ENCODE results near the gene TRIP13. TPM values are rescaled to one million over a fixed set of nuclear protein-coding genes. Genes with fewer than 3 reads are reported as not detected.
"Not testable (repeated sequence)": the region's sequence is repeated elsewhere in the genome, so short reads cannot be mapped to it uniquely, and the experiment has no call there.

Gene TRIP13
- total RNA-seq, 1 donor: 4.8 TPM

- no peak for DNase-seq (ENCODE audit: low read depth in 2 of 3, low spot score in 2 of 3)
Observed at GRCh38 chr5:916441-917293, 24.0 kb downstream of the TRIP13 start.

GRCh38 chr5:918717-919116, 26.0 kb downstream of the TRIP13 start:
- DNase-seq (ENCODE audit: low read depth in 2 of 3, low spot score in 2 of 3): not testable (repeated sequence)

GRCh38 chr5:919356-920000, 26.8 kb downstream of the TRIP13 start:
- no peak for DNase-seq (ENCODE audit: low read depth in 2 of 3, low spot score in 2 of 3)

GRCh38 chr5:920321-920720, 27.6 kb downstream of the TRIP13 start:
- DNase-seq (ENCODE audit: low read depth in 2 of 3, low spot score in 2 of 3): no peak

GRCh38 chr5:921456-922435, 29.1 kb downstream of the TRIP13 start:
- DNase-seq (ENCODE audit: low read depth in 2 of 3, low spot score in 2 of 3): no peak

- no peak for DNase-seq (ENCODE audit: low read depth in 2 of 3, low spot score in 2 of 3)
Observed at GRCh38 chr5:922436-923280, 30.0 kb downstream of the TRIP13 start.

- peak; percentile 30 to 82 (median 78) for DNase-seq (ENCODE audit: low read depth in 2 of 3, low spot score in 2 of 3)
Observed at GRCh38 chr5:923281-923873, 30.7 kb downstream of the TRIP13 start.

GRCh38 chr5:926417-927171, 33.9 kb downstream of the TRIP13 start:
- peak in 2 of 3 donors; percentile 59 to 62 for DNase-seq (ENCODE audit: low read depth in 2 of 3, low spot score in 2 of 3)

- DNase-seq (ENCODE audit: low read depth in 2 of 3, low spot score in 2 of 3): no peak
Observed at GRCh38 chr5:927172-928015, 34.7 kb downstream of the TRIP13 start.

- DNase-seq (ENCODE audit: low read depth in 2 of 3, low spot score in 2 of 3): not testable (repeated sequence)
Observed at GRCh38 chr5:929182-929581, 36.5 kb downstream of the TRIP13 start.

- no peak for DNase-seq (ENCODE audit: low read depth in 2 of 3, low spot score in 2 of 3)
Observed at GRCh38 chr5:929596-929995, 36.9 kb downstream of the TRIP13 start.

GRCh38 chr5:930866-931265, 38.2 kb downstream of the TRIP13 start:
- DNase-seq (ENCODE audit: low read depth in 2 of 3, low spot score in 2 of 3): no peak

- DNase-seq (ENCODE audit: low read depth in 2 of 3, low spot score in 2 of 3): no peak
Observed at GRCh38 chr5:931570-932145, 39.0 kb downstream of the TRIP13 start.

- no peak for DNase-seq (ENCODE audit: low read depth in 2 of 3, low spot score in 2 of 3)
Observed at GRCh38 chr5:932151-932627, 39.5 kb downstream of the TRIP13 start.

- DNase-seq (ENCODE audit: low read depth in 2 of 3, low spot score in 2 of 3): no peak
Observed at GRCh38 chr5:932628-933250, 40.1 kb downstream of the TRIP13 start.

- DNase-seq (ENCODE audit: low read depth in 2 of 3, low spot score in 2 of 3): no peak
Observed at GRCh38 chr5:933251-933861, 40.7 kb downstream of the TRIP13 start.

GRCh38 chr5:933951-934350, 41.3 kb downstream of the TRIP13 start:
- DNase-seq (ENCODE audit: low read depth in 2 of 3, low spot score in 2 of 3): not testable (repeated sequence)

Measured in hematopoietic multipotent progenitor cell (in vitro differentiated cells).